Colonic mucosa (tissue), 4 donors: ENCODE results near the gene RPL32. TPM values are rescaled to one million over a fixed set of nuclear protein-coding genes. Genes with fewer than 3 reads are reported as not detected.

ENCODE experiments used
- DNase-seq: peaks from one replicate; pipeline ENCODE4 v3.0.0-alpha.2; 2020
- H3K27ac ChIP-seq: fragments of 200-600 bp; one replicate; pipeline ENCODE4 v1.8.0; 2021
- H3K27me3 ChIP-seq: fragments of 200-600 bp; one replicate; pipeline ENCODE4 v1.8.0; 2021
- H3K36me3 ChIP-seq: fragments of 200-600 bp; one replicate; pipeline ENCODE4 v1.8.0; 2021
- H3K4me1 ChIP-seq: fragments of 200-600 bp; one replicate; pipeline ENCODE4 v1.8.0; 2021; ENCODE audit warnings: mild to moderate bottlenecking
- H3K4me3 ChIP-seq: fragments of 200-600 bp; one replicate; pipeline ENCODE4 v1.8.0; 2021
- H3K9ac ChIP-seq, 2 donors: one replicate each; pipeline ENCODE4 v1.7.0; 2013; ENCODE audit warnings: control low read depth in 2 of 2, low read depth in 2 of 2, low read length in 2 of 2
- H3K9me3 ChIP-seq: fragments of 200-600 bp; one replicate; pipeline ENCODE4 v1.8.0; 2021
- intact Hi-C: fragments of 100-400 bp; cut with DNase I; formaldehyde crosslinking; loops from one replicate; pipeline ENCODE4 v1.14.1; 2022
- total RNA-seq, 2 donors: library from RNA; stranded (reverse); fragmentation: NEBNext Ultra II Directional in 1 of 2; extraction: Animal tissue kit (Norgen Biotek cat#: 25700) in 1 of 2; gene quantifications; one replicate each; pipeline ENCODE4 v1.2.1, GENCODE V29; 2021
- TF ChIP-seq, protein P1 (sequence below): fragments of 200-600 bp; IDR thresholded peaks from one replicate; pipeline ENCODE4 v1.8.0; 2022; ENCODE audit warnings: antibody characterized with exemption, mild to moderate bottlenecking
- donor health status: healthy.
- donor health status: DM: no; HTN: no; CAD: no.
- donor health status: DM: no; HTN: no; CAD: no.

RPL32 gene
- total RNA-seq, 2 donors from 2014 or later, result 1,239 to 1,262 TPM

GRCh38 chr3:12878141-12878574, 36.8 kb upstream of the RPL32 start:
- Histone ChIP-seq H3K9ac (no peak overlapping the region), H3K4me3 (no peak overlapping the region), H3K9me3 (no peaks in the 10 kb centered on the region), H3K36me3 (no peaks in the 10 kb centered on the region), H3K27ac (no peak overlapping the region), H3K27me3 (no peaks in the 10 kb centered on the region), H3K4me1 (no peaks in the 10 kb centered on the region)
- DNase-seq, result no peak
- TF ChIP-seq, protein P1, sequence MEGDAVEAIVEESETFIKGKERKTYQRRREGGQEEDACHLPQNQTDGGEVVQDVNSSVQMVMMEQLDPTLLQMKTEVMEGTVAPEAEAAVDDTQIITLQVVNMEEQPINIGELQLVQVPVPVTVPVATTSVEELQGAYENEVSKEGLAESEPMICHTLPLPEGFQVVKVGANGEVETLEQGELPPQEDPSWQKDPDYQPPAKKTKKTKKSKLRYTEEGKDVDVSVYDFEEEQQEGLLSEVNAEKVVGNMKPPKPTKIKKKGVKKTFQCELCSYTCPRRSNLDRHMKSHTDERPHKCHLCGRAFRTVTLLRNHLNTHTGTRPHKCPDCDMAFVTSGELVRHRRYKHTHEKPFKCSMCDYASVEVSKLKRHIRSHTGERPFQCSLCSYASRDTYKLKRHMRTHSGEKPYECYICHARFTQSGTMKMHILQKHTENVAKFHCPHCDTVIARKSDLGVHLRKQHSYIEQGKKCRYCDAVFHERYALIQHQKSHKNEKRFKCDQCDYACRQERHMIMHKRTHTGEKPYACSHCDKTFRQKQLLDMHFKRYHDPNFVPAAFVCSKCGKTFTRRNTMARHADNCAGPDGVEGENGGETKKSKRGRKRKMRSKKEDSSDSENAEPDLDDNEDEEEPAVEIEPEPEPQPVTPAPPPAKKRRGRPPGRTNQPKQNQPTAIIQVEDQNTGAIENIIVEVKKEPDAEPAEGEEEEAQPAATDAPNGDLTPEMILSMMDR, result no peak
- intact Hi-C loops, result no loop called here

- H3K36me3 ChIP-seq, result no peaks in the 10 kb centered on the region
- intact Hi-C loops, result no loop called here
- no peak overlapping the region for H3K4me3 ChIP-seq
- no peak overlapping the region for H3K9ac ChIP-seq
- no peaks in the 10 kb centered on the region for H3K4me1 ChIP-seq
- H3K9me3 ChIP-seq, result no peaks in the 10 kb centered on the region
- DNase-seq, result no peak
- TF ChIP-seq, protein P1, result no peak
- no peak overlapping the region for H3K27ac ChIP-seq
- H3K27me3 ChIP-seq, result no peaks in the 10 kb centered on the region
These were observed 35.7 kb upstream of the RPL32 start for GRCh38 chr3:12877040-12877439.

DNA sequence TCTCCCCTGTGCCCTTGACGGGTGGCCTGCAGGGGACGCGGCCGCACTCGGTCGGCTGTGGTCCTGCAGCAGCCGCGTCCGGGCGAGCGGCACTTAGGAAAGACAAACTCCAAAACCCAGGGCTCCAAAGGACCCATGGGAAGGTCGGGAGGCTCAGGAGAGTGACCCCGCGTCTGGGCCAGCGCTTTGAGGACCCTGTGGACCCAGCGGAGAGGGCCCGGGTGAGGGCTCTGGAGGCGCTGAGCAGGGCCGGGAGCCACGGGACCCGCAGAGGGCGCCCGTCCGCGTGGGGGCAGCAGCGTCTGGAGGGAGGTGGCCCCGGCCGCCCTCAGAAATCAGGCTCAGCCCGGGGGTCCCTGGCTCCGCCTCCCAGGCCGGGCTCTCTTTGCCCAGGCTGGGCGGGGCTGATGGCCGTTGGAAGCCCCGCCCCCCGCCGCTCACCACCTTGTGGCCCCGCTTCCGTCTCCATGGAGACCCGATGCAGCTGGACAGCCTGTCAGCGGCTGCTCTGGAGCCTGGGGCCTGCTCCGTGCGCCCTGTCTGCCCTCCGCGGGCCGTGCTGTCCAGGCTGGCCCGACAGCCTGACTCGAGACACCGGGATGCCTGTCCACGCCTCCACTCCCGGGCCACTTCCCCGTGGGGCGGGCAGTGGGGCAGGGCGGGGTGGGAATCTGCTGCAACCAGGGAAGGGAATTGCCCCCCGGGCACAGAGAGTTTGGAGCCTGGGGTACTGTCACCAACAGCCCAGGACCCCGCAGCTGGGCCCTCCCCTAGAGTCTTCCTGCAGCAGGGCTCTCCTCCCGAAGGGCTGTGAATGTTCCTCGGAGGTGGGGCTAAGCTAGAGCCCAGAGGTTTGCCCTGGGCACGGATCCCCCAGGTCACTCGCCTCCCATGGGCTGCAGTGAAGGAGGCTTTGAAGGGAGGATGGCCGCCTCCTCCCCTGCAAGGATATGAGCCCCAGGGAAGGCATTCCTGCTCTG, 34.8 kb upstream of the RPL32 start:
- TF ChIP-seq, protein P1, result no peak
- DNase-seq, result peak; percentile 43
- no peak overlapping the region for H3K27ac ChIP-seq
- H3K36me3 ChIP-seq, result no peaks in the 10 kb centered on the region
- H3K27me3 ChIP-seq, result no peaks in the 10 kb centered on the region
- peak overlapping the region; percentile 28 for H3K4me3 ChIP-seq
- H3K4me1 ChIP-seq, result no peaks in the 10 kb centered on the region
- intact Hi-C loops, result no loop called here
- no peaks in the 10 kb centered on the region for H3K9me3 ChIP-seq
- no peak overlapping the region for H3K9ac ChIP-seq

GRCh38 chr3:12871404-12871983, 30.1 kb upstream of the RPL32 start:
- TF ChIP-seq, protein P1, result no peak
- H3K4me1 ChIP-seq, result no peaks in the 10 kb centered on the region
- H3K27me3 ChIP-seq, result no peaks in the 10 kb centered on the region
- H3K27ac ChIP-seq, result no peak overlapping the region
- H3K9ac ChIP-seq, result no peak overlapping the region
- intact Hi-C loops, result no loop called here
- no peaks in the 10 kb centered on the region for H3K9me3 ChIP-seq
- H3K4me3 ChIP-seq, result no peak overlapping the region
- DNase-seq, result no peak
- no peaks in the 10 kb centered on the region for H3K36me3 ChIP-seq

GRCh38 chr3:12870942-12871341, 29.6 kb upstream of the RPL32 start:
- Histone ChIP-seq H3K36me3 (no peaks in the 10 kb centered on the region), H3K9ac (no peak overlapping the region), H3K4me3 (no peak overlapping the region), H3K27ac (no peak overlapping the region), H3K27me3 (no peaks in the 10 kb centered on the region), H3K4me1 (no peaks in the 10 kb centered on the region), H3K9me3 (no peaks in the 10 kb centered on the region)
- TF ChIP-seq, protein P1, result no peak
- no peak for DNase-seq
- intact Hi-C loops, result no loop called here
